HG03558 (cell line): ENCODE data around the gene ATF6B.
"Not testable (repeated sequence)": the region's sequence is repeated elsewhere in the genome, so short reads cannot be mapped to it uniquely, and the experiment has no call there.

Experiments used
- ATAC-seq: cut with Tn5 transposase; IDR thresholded peaks from one replicate; pipeline ENCODE4 v1.9.1; 2021; ENCODE audit warnings: moderate number of reproducible peaks; ENCODE audit not compliant: unreplicated experiment; ENCODE audit errors: extremely low read depth

ATF6B gene

DNA sequence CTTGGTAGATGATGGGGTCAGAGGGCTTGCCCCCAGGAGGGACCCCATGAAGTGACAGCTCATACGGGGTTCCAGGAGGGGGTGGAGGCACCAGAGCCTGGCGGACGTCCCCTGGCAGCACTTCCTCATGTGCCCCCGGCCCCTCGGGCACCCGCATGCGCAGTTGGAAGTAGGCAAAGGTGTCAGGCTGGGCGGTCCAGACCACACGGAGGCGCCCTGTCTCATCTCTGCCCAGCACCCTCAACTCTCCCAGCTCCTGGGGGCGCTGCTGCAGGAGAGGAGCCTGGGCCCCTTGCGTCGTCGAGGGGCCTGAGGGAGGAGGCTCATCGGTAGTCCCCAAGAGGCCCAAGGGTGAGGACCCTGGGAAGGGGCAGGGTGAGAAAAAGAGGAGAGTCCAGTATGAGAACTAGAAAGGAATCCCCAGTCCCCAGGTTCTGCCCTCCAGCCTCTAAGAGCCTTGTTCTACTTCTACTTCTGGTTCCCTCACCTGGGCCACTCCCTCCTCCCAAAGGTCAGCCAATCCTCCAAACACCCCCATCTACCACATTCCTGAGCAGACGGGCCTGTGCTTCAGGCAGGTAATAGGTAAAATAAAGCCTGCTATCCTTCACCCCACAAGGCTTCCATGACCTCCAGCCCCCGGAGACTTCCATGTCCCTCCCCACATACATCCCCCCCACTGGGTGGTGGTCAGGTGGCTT lies 42.1 kb downstream of the ATF6B start:
- no peak for ATAC-seq

DNA sequence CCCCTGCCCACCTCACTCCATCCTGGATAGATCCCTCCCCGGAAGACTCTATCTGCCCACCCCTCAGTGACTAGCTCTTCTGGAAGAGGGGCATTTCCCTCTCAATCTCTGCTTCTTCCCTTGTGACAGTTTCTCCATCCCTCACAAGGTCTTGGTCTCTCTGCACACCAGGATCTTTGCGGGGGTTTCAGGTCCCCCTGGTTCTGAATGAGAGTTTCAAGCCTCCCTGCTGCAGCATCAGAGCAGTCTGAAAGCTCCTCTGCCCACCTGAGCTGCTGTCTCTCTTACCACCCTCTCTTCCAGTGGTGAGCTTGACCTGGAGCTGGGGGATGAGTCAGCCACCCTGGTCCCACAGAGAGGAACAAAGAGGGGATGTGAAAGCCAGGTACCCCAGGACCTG lies 43.3 kb downstream of the ATF6B start:
- no peak for ATAC-seq

DNA sequence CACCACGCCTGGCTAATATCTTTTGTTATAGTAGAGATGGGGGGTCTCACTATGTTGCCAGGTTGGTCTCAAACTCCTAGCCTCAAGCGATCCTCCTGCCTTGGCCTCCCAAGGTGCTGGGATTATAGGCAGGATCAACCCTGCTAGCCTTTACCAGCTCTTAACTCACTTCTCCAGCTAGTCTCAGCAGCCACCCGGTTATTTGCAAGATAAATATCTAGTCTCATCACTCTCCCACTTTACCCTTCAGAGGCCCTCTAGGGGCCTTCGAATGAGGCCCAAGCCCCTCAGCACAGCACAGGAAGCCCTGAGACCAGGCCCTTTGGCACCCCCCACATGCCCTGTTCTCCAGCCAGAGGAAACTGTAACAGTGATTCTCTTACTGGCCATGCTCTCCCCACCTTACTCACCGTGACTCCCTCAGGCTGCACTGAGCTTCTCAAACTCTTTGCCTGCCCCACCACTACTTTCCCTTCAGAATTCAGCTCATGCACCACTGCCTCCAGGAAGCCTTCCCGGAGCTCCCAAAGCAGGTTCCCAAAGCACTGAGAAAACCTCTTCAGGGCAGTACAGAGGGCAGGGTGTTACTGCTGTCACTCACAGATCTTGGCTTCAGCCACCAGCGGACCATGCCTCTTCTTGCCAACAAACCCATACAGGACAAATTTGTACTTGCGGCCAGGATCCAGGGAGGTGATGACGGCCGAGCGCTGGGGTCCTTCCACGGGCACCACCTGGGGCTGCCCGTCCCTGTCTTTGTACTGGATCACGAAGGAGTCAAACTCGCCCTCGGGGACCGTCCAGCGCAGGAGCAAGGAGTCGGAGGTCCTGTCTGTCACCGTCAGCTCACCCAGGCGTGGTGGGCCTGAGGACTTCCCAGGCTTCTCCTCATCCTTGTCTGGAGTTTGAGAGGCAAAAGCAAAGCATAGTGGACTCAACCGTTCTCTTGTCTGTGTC lies 44.0 kb downstream of the ATF6B start:
- no peak for ATAC-seq

DNA sequence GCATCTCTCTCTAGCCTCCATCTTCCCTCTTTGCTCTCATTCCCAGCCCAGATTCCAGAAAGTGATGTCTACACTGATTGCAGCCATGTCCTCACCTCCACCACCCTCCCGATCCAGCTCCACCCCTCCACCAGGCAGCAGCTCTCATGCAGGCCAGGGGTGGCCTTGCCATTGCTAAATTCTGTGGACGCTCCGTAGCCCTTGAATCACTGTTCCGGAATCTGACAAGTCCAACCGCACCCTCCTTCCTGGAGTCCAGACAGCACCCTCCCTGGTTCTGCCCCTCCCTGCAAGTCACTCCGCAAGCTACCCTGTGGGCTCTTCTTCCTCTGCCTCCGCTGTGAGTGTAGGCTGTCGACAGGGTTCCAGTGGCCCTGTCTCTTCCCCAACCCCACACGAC lies 45.1 kb downstream of the ATF6B start:
- ATAC-seq: no peak

DNA sequence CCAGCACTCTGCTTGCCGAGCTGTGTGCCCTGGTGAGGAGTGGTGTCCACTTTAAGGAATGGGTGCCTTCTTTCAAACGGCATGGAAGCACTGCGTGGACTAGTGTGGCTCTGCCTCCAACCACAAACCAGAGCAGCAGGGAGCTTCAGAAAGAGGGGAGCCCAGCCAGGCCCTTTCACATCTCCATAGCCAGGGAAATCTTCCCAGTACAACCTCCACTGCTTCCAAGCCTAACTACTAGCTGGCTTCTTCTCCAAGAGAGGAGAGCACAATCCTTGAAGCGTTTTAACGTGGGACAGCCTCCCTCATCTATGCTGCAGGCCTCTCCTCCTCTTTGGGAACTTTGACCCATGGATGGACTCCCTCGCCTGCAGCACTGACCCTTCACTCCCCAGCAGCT lies 45.6 kb downstream of the ATF6B start:
- no peak for ATAC-seq

DNA sequence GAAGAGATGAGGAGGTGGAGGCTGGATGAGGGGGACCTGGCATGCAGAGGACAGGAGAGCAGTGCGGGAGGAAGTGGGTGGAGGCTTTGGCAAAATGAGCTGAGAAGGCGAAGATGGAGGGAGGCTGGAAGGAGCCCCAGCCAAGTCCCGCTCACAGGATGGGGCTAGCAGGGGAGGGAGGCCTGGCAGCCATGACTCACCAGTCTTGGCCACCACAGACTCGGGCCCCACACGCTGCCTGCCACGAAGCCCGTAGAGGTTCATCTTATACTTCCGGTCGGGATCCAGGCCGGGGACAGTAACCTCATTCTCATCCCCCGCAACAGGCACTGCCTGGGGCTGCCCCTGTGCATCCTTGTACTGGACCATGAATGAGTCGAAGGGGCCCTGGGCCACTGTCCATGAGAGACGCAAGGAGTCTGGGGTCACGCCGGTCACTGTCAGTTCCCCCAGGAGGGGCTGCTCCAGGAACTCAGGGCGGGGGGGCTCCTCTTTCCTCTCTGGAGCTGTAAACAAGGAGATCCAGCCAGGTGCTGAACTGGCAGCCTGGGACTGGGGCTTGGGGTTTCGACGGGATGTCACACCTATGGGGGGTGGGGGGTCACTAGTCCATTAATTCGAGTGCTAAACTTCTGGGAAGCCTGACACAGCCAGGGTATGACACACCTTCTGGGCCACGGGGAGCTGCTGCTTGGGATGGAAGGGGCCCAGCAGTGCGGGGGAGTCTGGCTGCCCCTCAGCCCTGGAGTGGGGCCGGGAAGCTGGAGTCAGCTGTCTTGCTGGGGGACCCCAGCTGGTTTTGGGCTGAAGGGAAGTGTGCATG lies 46.7 kb downstream of the ATF6B start:
- no peak for ATAC-seq

DNA sequence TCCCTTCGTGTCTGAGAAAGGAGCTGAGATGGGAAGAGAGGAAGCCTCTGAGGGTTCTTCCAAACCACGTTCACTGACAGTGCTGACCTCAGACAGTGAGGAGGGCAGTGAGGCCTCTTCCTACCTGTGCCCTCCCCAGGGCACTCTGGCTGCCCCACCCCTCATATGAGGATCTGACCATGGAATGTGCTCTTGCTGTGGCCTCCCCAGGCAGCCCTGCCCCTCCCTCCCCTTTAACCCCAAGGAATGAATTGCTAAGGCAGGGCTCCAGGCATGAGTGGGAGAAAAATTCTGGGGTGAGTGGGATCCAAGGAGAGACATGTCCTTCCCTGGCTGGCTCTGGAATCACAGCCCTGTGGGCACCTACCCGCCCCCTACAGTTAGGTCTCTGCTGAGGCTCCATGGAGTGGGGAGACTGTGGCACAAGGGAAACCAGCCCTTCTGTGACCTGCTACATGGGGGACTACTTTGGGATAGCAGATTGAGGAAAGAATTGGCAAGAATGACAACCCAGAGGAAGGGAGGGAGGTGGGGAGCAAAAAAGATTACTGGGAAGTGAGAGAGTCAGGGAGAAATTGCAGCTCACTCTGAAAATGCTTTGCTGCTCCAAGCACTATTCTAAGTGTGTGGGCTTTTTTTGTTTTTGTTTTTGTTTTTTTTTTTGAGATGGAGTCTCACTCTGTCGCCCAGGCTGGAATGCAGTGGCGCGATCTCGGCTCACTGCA lies 48.3 kb downstream of the ATF6B start:
- ATAC-seq: no peak

DNA sequence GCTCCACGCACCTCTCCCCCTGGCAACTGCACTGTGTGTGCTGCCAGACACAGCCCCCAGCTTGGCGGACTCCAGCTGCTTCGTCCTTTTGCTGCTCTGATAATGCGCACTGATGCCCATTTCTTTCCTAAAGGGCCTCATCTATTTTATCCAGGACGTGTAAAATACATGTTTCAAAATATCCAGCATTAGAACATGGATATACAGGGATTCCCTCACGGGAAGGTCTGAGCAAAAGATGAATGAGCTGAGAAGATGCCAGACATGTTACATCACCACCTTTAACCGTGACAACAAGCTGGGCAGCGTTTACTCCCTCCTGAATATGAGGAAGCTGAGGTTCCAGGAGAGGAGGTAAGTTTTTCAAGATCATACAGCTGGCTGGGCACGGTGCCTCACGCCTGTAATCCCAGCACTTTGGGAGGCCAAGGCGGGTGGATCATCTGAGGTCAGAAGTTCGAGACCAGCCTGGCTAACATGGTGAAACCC lies 51.7 kb downstream of the ATF6B start:
- ATAC-seq: no peak

DNA sequence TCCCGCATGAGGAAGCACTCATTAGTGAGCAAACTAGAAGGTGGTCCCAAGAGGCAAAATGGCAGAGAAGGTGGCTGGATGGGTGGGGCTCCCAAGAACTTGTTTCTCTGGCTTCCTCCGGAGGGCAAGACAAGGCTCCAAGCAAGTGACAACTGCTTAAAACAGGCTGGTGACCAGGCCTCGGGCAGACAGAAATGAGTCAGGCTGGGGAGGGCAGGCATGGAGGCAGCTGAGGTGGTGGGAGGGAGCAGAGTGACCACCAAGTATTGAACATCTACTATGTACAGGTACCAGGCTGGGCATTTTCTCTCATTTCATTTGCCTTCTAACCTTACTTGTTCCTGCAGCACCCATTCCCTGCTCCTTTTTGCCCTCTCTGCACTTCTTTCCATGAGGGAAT lies 52.3 kb downstream of the ATF6B start:
- ATAC-seq: no peak

DNA sequence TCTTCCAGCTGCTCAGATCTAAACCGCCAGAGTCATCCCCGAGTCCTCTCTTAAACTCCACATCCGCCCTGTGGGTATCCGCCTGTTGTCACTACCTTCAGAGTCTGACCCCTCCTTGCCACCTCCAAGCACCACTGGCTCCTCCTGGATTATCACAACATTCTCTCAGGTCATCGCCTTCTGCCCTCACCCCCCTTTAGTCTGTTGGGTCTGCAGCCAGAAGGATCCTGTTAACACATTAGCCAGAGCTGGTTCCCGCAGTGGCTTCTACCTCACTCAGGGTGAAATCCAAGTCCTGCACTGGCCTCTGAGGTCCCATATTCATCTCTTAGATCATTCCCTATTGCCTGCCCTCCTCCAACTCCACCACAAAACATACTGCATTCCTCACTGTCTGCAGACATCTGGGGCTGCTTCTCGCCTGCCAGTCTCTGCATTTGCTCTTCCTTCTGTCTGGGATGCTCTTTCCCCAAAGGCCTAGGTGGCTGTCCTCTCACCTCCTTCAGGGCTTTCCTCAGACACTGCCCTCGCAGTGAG lies 53.0 kb downstream of the ATF6B start:
- ATAC-seq: no peak

DNA sequence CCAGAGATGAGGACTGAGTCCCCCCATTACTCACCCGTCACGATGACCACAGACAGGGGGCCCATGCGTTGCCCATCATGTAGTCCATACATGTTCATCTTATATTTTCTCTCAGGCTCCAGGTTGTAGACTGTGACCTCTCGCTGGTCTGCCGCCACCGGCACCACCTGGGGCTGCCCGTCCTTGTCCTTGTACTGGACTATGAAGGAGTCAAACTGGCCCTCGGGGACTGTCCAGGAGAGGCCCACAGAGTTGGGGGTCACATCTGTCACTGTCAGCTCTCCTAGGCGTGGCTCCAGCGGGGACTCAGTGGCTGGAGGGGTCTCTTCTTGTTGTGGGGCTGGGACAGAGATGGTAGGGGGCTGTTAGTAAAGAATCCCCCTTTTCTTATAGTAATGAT lies 54.4 kb downstream of the ATF6B start:
- ATAC-seq: no peak

DNA sequence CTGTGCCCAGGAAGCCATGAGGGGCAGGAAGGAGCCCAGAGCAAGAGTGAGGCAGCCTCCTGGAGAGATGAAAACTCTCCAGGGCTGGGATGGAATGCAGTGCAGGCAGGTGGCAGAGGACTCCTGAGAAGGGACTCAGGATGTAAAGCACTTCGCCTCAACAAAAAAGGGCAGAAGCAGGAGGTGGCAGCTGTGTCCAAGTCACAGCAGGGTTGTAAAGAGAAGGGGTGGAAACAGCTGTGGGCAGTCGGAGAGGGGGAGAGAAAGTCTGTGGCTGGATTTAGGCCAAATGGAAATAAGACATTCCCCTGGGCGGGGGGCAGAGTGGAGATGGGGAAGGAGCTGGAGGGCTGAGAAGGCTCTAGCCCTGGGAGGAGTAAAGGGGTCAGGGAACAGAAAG lies 54.9 kb downstream of the ATF6B start:
- no peak for ATAC-seq

DNA sequence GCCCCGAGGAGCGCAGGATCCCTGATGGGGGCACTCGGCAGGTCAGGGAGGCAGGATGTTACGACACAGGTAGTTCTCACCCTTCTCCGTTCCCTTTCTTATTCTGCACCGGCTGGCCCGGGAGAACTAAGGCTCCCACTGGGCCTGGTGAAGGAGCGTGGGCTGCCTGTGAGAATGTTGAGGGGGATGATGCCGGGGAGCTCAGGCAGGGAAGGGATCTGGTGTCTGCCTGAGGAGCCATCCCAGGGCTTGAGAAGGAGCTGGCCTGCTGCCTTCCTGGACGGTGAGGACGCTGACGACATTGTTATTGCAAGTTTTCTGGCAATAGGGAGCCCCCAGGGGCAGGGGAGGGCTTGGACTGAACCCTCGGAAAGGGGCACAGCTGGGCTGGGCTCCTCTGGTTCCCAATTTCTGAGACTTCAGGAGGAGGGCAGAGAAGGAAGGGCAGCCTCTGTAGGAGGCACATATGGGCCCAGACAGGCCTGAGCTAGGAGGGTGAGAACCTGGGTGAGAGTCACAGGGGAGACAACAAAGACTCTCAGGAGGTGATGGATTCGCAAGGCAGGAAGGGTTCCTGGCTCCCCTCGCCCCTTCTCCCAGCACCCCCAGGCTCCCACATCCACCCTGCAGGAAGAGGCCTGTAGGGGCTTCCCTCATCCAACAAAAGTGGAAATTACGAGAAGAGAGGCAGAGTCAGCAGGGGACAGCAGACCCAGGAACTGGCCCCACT lies 57.1 kb downstream of the ATF6B start:
- no peak for ATAC-seq

DNA sequence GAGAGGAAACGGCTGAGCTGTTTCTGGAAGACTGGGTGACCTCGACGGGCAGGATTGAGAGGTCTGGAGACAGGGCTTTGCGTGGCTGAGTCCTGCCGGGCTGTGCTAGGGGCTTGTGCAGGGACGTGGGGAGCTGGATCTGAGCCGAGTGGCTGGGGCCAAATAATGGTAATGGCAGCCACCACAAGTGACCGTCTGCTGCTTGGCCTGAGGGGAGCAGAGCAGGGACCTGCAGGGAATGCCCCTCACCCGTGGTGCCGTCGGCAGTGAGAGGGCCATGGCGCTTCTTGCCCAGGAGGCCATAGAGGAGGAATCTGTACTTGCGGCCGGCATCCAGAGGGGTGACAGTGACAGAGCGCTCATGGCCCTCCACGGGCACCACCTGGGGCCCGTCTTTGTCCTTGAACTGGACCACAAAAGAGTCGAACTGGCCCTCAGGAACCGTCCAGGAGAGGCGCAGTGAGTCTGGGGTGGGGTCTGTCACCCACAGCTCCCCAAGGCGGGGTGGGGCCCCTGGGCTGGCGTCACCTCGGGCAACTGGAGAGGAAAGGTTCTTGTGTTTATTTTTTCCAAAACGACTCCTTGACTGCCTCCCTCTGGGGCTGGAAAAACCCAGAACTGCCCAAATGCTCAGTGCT lies 58.0 kb downstream of the ATF6B start:
- ATAC-seq: no peak

DNA sequence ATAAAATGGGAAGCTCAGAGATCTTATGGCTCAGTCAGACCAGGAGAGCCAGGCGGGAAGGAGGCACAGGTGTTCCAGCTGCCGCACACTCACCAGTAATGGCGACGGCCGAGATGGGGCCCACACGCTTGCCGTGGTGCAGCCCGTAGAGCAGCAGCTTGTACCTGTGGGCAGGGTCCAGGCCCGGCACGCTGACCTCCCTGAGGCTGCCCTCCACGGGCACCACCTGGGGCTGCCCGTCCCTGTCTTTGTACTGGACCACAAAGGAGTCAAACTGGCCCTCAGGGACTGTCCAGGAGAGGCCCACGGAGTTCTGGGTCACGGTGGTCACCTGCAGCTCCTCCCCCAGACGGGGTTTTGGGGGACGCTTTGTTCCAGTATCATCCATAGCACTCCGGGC lies 58.6 kb downstream of the ATF6B start:
- no peak for ATAC-seq

DNA sequence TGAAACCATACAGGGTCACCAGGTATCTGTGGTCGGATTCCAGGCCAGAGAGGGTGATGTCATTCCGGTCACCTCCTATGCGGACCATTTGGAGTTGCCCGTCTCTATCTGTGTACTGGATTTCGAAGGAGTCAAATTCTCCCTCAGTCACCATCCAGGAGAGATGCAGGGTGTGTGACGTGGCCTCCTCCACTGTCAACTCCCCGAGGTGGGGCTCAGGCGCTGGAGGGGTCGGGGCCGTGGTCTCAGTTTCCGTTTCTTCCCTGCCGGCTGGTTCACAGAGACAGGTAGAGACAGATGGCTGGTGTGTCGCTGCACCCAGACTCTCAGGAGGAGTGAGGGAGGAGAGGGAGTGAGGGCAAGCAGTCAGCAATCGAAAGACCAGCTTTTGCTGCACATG lies 59.2 kb downstream of the ATF6B start:
- ATAC-seq: no peak

DNA sequence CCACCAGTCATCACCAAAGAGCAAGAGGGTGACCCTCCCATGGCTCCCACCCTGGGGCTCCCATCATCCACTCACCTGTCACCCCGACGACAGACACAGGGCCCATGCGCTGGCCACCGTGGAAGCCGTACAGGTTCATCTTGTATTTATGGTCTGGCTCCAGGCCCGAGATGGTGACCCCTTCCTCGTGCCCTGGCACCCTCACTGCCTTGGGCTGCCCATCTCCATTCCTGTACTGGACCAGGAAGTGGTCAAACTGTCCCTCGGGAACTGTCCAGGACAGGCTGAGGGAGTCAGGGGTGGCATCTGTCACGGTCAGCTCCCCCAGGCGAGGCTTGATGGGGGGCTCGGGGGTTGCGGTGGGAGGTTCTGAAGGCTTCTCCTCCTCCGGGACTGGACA lies 59.7 kb downstream of the ATF6B start:
- not testable (repeated sequence) for ATAC-seq

DNA sequence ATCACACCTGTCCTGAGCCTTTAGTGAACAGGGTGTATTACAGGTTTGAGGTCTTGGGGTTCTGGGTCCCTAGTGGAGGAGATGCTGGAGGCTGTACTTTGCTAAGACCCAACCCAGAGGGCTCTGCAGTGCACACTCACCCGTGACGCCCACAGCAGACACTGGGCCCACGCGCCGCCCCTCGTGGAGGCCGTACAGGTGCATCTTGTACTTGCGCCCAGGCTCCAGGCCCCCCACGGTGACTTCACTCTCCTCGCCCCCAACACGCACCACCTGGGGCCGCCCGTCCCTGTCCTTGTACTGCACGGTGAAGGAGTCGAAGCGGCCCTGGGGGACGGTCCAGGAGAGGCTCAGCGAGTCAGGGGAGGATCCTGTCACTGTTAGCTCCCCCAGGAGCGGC lies 60.5 kb downstream of the ATF6B start:
- not testable (repeated sequence) for ATAC-seq
